Activated T-helper 17 cell treated with anti-CD3 and anti-CD28 coated beads, Interleukin-2, amount 50 U/mL, for 72 hours (primary cell): Measurements from ENCODE around the gene ZDHHC1. TPM values are rescaled to one million over a fixed set of nuclear protein-coding genes. Genes with fewer than 3 reads are reported as not detected.
A peak's percentile ranks its signal among the peaks of the same experiment; 100 is the strongest.

Source experiments
- ATAC-seq: fragments of 150-1000 bp; cut with Tn5 transposase; replicated peaks from 2 replicates; pipeline ENCODE4 v1.10.0; 2021; ENCODE audit warnings: mild to moderate bottlenecking, moderate library complexity
- H3K27ac Mint-ChIP-seq: one replicate; pipeline ENCODE4 v1.8.0; 2022; ENCODE audit warnings: mixed read lengths
- H3K27me3 Mint-ChIP-seq: one replicate; pipeline ENCODE4 v1.8.0; 2022; ENCODE audit warnings: mixed read lengths
- H3K36me3 Mint-ChIP-seq: one replicate; pipeline ENCODE4 v1.8.0; 2022; ENCODE audit warnings: low read depth, mild to moderate bottlenecking, mixed read lengths
- H3K4me1 Mint-ChIP-seq: one replicate; pipeline ENCODE4 v1.8.0; 2022; ENCODE audit warnings: mixed read lengths
- H3K4me3 Mint-ChIP-seq: one replicate; pipeline ENCODE4 v1.8.0; 2022; ENCODE audit warnings: mild to moderate bottlenecking, mixed read lengths
- H3K9me3 Mint-ChIP-seq: one replicate; pipeline ENCODE4 v1.8.0; 2022; ENCODE audit warnings: mixed read lengths
- total RNA-seq, 2 donors: library from RNA; stranded (reverse); gene quantifications; one replicate each; pipeline ENCODE4 v1.2.3, GENCODE V29; 2022

Gene ZDHHC1
- under 1 TPM; 0.52 to 0.74 TPM for total RNA-seq

DNA sequence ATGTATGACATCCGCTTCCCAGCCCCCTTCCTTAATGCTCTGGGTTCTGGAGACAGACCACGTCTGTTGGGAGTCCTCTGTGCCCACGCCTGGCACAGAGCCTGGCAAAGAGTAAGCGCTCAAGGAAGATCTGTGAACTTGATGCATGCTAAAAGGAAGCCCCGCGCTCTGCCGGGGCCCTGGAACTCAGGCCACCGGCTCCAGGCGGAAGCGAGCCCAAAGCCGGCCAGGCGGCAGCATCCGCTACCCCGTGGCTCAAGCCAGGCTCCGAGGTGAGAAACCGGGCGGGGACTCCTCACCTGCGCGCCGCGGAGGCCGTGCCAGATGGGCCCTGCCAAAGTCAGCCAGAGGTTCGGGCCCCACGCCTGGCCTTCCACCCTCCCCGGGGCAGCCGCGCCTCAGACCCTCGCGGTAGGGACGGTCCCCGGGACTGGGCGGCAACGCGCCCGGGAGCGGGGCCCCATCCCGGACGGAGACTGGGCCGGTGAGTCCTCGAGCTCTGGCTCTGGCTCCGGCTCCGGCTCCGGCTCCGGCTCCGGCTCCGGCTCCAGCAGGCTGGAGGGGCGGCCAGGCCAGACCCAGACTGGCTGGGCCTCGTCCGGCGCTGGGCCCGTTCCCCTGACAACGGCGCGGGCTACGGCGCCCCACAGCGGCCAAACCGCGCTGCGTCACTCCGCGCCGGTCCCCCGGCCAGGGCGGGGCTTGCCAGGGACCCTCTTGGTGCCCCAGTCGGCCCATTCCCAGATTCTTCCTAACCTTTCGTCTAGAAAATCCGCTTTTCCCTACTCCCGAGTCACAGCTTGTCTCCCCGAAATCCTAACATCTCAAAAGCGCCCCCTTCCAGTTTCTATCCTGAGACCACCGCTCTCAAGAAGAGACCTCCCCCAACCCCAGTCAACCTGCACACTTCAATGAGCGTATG is at the start of gene ZDHHC1:
ZDHHC1 (minus strand) TSS at position 606 of the 922 bp plus-strand sequence. CDS start 8,702 bp downstream, outside the sequence.
- H3K4me3 Mint-ChIP-seq, result peak within 1 kb of the TSS; percentile 64
- H3K9me3 Mint-ChIP-seq, result no peaks in the 10 kb centered on the region
- H3K4me1 Mint-ChIP-seq, result no peaks in the 10 kb centered on the region
- peak; percentile 94 for ATAC-seq
- peak within 1 kb of the TSS; percentile 48 for H3K27ac Mint-ChIP-seq
- H3K36me3 Mint-ChIP-seq, result no peaks in the 10 kb centered on the region
- H3K27me3 Mint-ChIP-seq, result peaks cover 21% of the 10 kb centered on the region

DNA sequence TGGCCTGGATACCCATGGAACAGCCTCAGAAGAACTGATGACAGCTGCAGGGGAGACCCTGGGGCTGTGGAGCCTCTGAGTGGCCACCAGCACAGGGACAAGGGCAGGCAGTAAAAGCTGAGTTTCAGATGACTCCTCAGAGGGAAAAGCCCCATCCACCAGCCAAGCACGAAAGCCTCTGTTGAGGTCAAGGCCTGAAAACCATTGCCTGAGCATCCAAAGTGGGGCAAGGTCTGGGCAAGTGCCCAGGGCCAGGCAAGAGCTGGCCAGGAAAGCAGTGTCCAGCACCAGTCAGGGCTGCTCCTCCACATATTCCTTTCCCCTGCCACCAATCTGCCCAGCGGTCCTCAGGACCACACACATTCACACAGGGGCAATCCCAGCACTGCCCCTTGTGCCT is 48.3 kb upstream of the ZDHHC1 start:
- no peaks in the 10 kb centered on the region for H3K27me3 Mint-ChIP-seq
- no peak for ATAC-seq
- no peak overlapping the region for H3K27ac Mint-ChIP-seq
- no peak overlapping the region for H3K4me3 Mint-ChIP-seq
- peaks cover 3% of the 10 kb centered on the region for H3K4me1 Mint-ChIP-seq
- H3K9me3 Mint-ChIP-seq, result no peaks in the 10 kb centered on the region
- H3K36me3 Mint-ChIP-seq, result no peaks in the 10 kb centered on the region

- Mint-ChIP-seq H3K9me3 (no peaks in the 10 kb centered on the region), H3K36me3 (no peaks in the 10 kb centered on the region), H3K4me1 (peaks cover 3% of the 10 kb centered on the region), H3K27ac (peak overlapping the region; percentile 51), H3K4me3 (no peak overlapping the region), H3K27me3 (no peaks in the 10 kb centered on the region)
- no peak for ATAC-seq
Observed at GRCh38 chr16:67463691-67464090, 47.4 kb upstream of the ZDHHC1 start.

DNA sequence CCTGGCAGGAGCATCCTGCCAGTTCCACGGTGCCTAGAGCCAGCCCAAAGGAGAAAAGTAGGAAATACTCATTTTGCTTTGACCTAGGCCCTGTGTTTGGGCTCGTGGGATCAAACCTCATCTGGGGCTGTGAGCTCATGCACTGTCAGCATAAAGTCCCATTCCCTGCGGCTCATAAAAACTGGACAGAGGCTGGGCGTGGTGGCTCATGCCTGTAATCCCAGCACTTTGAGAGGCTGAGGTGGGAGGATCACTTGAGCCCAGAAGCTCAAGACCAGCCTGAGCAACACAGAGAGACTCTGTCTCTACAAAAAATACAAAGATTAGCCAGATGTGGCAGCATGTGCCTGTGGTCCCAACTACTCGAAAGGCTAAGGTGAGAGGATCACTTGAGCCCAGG is 46.8 kb upstream of the ZDHHC1 start:
- no peaks in the 10 kb centered on the region for H3K9me3 Mint-ChIP-seq
- H3K27me3 Mint-ChIP-seq, result no peaks in the 10 kb centered on the region
- H3K36me3 Mint-ChIP-seq, result no peaks in the 10 kb centered on the region
- no peak overlapping the region for H3K4me3 Mint-ChIP-seq
- ATAC-seq, result no peak
- peak overlapping the region; percentile 51 for H3K27ac Mint-ChIP-seq
- H3K4me1 Mint-ChIP-seq, result peaks cover 3% of the 10 kb centered on the region

GRCh38 chr16:67462279-67462655 is 46.0 kb upstream of the ZDHHC1 start:
- Mint-ChIP-seq H3K36me3 (no peaks in the 10 kb centered on the region), H3K4me3 (no peak overlapping the region), H3K9me3 (no peaks in the 10 kb centered on the region), H3K4me1 (peaks cover 3% of the 10 kb centered on the region), H3K27me3 (no peaks in the 10 kb centered on the region), H3K27ac (peak overlapping the region; percentile 33)
- ATAC-seq, result no peak

DNA sequence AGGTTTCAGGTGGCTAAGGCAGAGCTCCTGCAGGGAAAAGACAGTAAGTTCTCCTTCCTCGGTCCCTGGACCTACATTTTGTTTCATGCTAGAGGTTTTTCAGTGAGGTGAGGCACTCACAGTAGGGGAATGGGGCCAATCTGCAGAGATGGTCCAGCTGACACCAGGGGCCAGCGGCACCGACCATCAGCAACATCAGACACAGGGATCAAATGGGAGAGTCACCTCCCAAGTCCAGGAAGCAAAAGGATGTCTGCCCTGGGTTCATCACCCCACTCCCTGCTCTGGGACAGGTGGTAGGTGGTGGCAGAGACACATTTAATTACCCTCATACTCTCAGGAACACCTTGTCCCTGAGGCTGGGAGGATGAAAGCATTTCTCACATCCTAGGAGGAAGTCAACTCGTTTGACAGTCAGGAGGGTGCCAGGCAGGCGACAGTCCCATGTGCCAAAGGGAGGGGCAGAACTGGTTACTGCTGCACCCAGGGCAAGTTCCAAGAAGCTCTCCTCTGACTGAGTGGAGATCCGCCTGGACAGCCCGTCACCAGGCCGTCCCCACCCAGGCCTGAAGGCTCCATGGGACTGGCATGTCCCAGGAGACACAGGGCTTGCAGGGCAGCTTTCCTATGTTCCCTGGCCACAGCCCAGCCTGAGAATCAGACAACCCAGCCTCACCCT is 45.5 kb upstream of the ZDHHC1 start:
- peaks cover 8% of the 10 kb centered on the region for H3K4me1 Mint-ChIP-seq
- no peaks in the 10 kb centered on the region for H3K36me3 Mint-ChIP-seq
- no peaks in the 10 kb centered on the region for H3K27me3 Mint-ChIP-seq
- no peak overlapping the region for H3K27ac Mint-ChIP-seq
- no peak overlapping the region for H3K4me3 Mint-ChIP-seq
- ATAC-seq, result no peak
- H3K9me3 Mint-ChIP-seq, result no peaks in the 10 kb centered on the region

GRCh38 chr16:67460961-67461360 is 44.7 kb upstream of the ZDHHC1 start:
- Mint-ChIP-seq H3K4me1 (peaks cover 8% of the 10 kb centered on the region), H3K36me3 (no peaks in the 10 kb centered on the region), H3K27ac (no peak overlapping the region), H3K27me3 (no peaks in the 10 kb centered on the region), H3K4me3 (no peak overlapping the region), H3K9me3 (no peaks in the 10 kb centered on the region)
- no peak for ATAC-seq

DNA sequence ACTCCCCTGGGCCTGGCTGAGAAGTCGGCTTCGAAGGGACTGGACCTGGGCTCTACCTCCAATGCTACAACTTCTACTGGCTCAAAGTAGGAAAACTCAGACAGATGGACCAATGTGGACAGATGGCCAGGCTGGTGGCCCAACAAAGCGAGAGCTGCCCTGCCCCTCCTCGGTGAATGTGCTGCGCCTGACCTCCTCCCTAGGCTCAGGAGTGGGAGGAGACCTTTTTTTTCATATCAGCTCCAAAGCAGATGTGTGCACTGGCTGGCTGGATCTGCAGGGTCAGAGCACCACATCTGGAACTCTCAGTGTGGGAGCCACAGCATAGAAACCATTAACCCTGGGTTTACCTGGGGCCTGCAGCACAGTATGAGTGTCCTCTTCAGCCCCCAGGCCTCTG is 43.9 kb upstream of the ZDHHC1 start:
- H3K27ac Mint-ChIP-seq, result no peak overlapping the region
- no peak overlapping the region for H3K4me3 Mint-ChIP-seq
- no peaks in the 10 kb centered on the region for H3K9me3 Mint-ChIP-seq
- no peaks in the 10 kb centered on the region for H3K36me3 Mint-ChIP-seq
- H3K27me3 Mint-ChIP-seq, result no peaks in the 10 kb centered on the region
- ATAC-seq, result no peak
- H3K4me1 Mint-ChIP-seq, result peaks cover 8% of the 10 kb centered on the region

DNA sequence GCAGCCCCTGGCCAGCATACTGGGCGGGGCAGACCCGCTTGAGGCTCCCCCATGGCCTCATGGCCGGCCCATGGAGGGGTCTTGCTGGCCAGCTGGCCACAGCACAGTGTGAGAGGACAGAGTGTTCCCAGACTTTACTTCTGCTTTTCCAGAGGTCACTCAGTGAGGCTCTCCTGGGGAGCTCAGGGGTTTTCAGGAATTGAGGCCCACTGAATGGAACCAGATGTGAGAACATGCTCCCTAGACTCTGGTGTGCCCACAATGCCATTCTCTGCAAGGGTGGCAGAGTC is 43.5 kb upstream of the ZDHHC1 start:
- no peaks in the 10 kb centered on the region for H3K36me3 Mint-ChIP-seq
- peaks cover 8% of the 10 kb centered on the region for H3K4me1 Mint-ChIP-seq
- no peak overlapping the region for H3K4me3 Mint-ChIP-seq
- H3K27ac Mint-ChIP-seq, result no peak overlapping the region
- no peak for ATAC-seq
- H3K9me3 Mint-ChIP-seq, result no peaks in the 10 kb centered on the region
- no peaks in the 10 kb centered on the region for H3K27me3 Mint-ChIP-seq

GRCh38 chr16:67459066-67459860 is 43.0 kb upstream of the ZDHHC1 start:
- H3K4me1 Mint-ChIP-seq, result peaks cover 8% of the 10 kb centered on the region
- H3K4me3 Mint-ChIP-seq, result no peak overlapping the region
- H3K27me3 Mint-ChIP-seq, result no peaks in the 10 kb centered on the region
- H3K36me3 Mint-ChIP-seq, result no peaks in the 10 kb centered on the region
- no peaks in the 10 kb centered on the region for H3K9me3 Mint-ChIP-seq
- no peak for ATAC-seq
- peak overlapping the region; percentile 24 for H3K27ac Mint-ChIP-seq

DNA sequence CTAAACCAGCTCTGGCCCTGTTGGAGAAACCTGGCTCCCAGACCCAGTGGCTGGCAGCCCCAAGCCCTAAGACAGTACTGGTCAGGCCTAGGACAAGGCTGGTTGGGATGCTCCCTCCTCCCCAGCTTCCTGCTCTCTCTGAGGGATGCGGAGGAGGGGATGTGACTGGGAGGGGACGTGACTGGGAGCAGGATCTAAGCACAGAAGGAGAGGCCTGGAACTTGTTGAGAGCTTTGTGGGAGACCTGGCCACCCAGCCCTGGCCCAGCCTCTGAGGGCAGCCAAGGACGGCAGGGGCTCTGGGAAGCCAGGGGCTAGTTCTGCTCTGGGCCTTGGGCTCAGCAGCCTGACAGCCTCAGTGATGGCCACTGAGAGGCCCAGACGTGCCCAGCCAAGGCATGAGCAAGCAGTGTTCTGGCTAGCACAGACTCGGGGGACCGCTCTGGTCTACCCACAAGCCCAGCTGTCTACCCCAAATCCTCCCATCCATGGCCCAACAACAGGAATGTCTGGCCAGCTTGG is 41.9 kb upstream of the ZDHHC1 start:
- Mint-ChIP-seq H3K27me3 (no peaks in the 10 kb centered on the region), H3K9me3 (no peaks in the 10 kb centered on the region), H3K4me1 (peaks cover 8% of the 10 kb centered on the region), H3K4me3 (no peak overlapping the region), H3K36me3 (peaks cover 3% of the 10 kb centered on the region), H3K27ac (peak overlapping the region; percentile 24)
- no peak for ATAC-seq

DNA sequence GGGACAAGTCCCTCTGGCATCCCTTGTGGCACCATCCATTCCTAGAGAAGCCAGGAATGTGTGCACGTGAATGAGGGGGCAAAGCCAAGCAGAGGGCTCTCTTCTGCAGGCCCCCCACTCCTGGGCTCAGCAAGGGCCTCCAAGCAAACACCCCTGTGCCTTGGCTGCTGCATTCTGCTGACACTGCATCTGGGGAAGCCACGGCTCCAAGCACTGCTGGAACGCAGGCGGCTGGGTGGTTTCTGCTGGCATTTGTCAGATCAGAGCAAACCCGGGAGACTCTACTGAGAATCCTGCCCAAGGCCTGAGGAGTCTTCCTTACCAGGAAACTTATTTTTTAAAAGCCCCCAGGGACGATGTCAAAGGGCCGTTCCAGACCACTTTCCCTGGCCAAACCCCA is 41.3 kb upstream of the ZDHHC1 start:
- Mint-ChIP-seq H3K4me3 (no peak overlapping the region), H3K27ac (peak overlapping the region; percentile 44), H3K27me3 (no peaks in the 10 kb centered on the region), H3K4me1 (peaks cover 8% of the 10 kb centered on the region), H3K9me3 (no peaks in the 10 kb centered on the region), H3K36me3 (peaks cover 5% of the 10 kb centered on the region)
- no peak for ATAC-seq

- Mint-ChIP-seq H3K4me1 (peaks cover 8% of the 10 kb centered on the region), H3K36me3 (peaks cover 5% of the 10 kb centered on the region), H3K9me3 (no peaks in the 10 kb centered on the region), H3K4me3 (no peak overlapping the region), H3K27ac (peak overlapping the region; percentile 44), H3K27me3 (no peaks in the 10 kb centered on the region)
- no peak for ATAC-seq
Observed at GRCh38 chr16:67456391-67457081, 40.3 kb upstream of the ZDHHC1 start.

DNA sequence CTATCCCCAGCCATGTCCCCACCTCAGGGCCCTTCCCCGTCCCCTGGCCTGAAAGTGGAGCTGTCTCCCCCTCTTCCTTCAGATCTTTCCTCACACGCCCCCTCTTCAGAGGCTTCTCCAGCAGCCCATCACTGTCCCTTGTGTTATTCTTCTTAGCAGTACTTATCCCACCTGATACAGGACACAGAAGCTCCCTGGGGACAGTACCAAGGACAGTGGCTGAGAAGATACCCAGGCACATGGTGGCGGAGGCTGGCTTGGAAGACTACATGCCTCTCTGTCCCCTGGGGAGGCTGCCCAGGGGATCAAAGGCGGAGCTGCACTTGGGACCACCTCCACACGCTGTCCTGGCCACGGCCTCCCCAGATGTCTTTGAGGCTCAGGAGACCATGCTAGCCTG is 38.6 kb upstream of the ZDHHC1 start:
- Mint-ChIP-seq H3K27ac (peak overlapping the region; percentile 68), H3K36me3 (peaks cover 17% of the 10 kb centered on the region), H3K4me3 (no peak overlapping the region), H3K27me3 (no peaks in the 10 kb centered on the region), H3K9me3 (no peaks in the 10 kb centered on the region), H3K4me1 (peaks cover 5% of the 10 kb centered on the region)
- no peak for ATAC-seq
